Measurements from ENCODE around the gene RPL32. TPM values are rescaled to one million over a fixed set of nuclear protein-coding genes. Genes with fewer than 3 reads are reported as not detected.

Gene RPL32
- total and polyA plus RNA-seq, 4 donors: 1,163 to 3,171 (median 1,500) TPM

DNA sequence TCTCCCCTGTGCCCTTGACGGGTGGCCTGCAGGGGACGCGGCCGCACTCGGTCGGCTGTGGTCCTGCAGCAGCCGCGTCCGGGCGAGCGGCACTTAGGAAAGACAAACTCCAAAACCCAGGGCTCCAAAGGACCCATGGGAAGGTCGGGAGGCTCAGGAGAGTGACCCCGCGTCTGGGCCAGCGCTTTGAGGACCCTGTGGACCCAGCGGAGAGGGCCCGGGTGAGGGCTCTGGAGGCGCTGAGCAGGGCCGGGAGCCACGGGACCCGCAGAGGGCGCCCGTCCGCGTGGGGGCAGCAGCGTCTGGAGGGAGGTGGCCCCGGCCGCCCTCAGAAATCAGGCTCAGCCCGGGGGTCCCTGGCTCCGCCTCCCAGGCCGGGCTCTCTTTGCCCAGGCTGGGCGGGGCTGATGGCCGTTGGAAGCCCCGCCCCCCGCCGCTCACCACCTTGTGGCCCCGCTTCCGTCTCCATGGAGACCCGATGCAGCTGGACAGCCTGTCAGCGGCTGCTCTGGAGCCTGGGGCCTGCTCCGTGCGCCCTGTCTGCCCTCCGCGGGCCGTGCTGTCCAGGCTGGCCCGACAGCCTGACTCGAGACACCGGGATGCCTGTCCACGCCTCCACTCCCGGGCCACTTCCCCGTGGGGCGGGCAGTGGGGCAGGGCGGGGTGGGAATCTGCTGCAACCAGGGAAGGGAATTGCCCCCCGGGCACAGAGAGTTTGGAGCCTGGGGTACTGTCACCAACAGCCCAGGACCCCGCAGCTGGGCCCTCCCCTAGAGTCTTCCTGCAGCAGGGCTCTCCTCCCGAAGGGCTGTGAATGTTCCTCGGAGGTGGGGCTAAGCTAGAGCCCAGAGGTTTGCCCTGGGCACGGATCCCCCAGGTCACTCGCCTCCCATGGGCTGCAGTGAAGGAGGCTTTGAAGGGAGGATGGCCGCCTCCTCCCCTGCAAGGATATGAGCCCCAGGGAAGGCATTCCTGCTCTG is 34.8 kb upstream of the RPL32 start:
- DNase-seq (peak; percentile 71 to 83 (median 75)), ATAC-seq (ENCODE audit: insufficient read depth, low FRiP score) (peak; percentile 72)
- peaks cover 0 to 2% (median 0%) of the 10 kb centered on the region in 4 donors for H3K9me3 ChIP-seq (ENCODE audit: control insufficient read depth in 4 of 4, insufficient read depth in 3 of 4, low read length in 3 of 4)
- no peak overlapping the region for H3K4me3 ChIP-seq
- H3K36me3 ChIP-seq (ENCODE audit: control insufficient read depth in 4 of 4, insufficient read depth in 4 of 4, low read length in 4 of 4): no peaks in the 10 kb centered on the region
- H3K27ac ChIP-seq (ENCODE audit: low read depth in 1 of 2, low read length in 1 of 2): no peak overlapping the region
- no peak for TF ChIP-seq CTCF (IDR thresholded peaks at IDR 0.05; ENCODE audit: control extremely low read depth, extremely low read depth)
- H3K9ac ChIP-seq (ENCODE audit: insufficient read depth in 1 of 2, low read length in 2 of 2): no peak overlapping the region
- no peaks in the 10 kb centered on the region for H3K27me3 ChIP-seq (ENCODE audit: control insufficient read depth in 3 of 3, insufficient read depth in 3 of 3, low read length in 2 of 3)
- 24 to 29% methylated on average over 55 to 60 of the region's 60 CpGs for WGBS, 2 donors
- H3K4me1 ChIP-seq (ENCODE audit: control insufficient read depth in 5 of 5, insufficient read depth in 5 of 5, low read length in 5 of 5): peaks cover 0 to 9% (median 3%) of the 10 kb centered on the region in 5 donors

DNA sequence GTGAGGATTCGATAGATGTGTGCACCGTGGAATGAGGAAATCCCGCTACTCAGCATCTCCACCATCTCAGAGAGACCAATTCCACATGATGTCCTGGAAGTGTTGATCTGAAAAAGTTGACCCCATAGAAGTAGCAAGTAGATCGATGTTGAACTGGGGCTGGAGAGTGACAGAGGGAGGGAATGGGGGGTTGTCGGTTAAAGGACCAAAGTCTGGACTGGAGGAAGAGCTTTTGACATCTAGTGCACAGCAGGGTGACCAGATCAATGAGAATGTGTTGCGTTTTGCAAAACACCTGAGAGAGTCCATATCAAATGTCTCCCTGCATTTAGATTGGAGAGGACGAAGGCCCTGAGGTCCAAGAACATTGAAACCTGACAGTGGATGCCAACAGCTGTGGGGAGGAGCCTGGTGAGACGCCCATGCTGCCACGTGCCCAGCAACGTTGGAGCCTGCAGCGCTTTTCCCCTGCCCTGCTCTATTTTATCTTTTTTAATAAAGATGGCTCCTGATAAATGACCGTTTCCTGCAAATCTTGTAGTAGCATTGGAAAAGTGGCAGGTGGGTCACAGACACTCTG is 30.1 kb upstream of the RPL32 start:
- TF ChIP-seq CTCF (IDR thresholded peaks at IDR 0.05; ENCODE audit: control extremely low read depth, extremely low read depth): no peak
- Histone ChIP-seq H3K4me1 (ENCODE audit: control insufficient read depth in 5 of 5, insufficient read depth in 5 of 5, low read length in 5 of 5) (peaks cover 0 to 13% (median 0%) of the 10 kb centered on the region in 5 donors), H3K9ac (ENCODE audit: insufficient read depth in 1 of 2, low read length in 2 of 2) (no peak overlapping the region), H3K9me3 (ENCODE audit: control insufficient read depth in 4 of 4, insufficient read depth in 3 of 4, low read length in 3 of 4) (peaks cover 0 to 2% (median 0%) of the 10 kb centered on the region in 4 donors), H3K27me3 (ENCODE audit: control insufficient read depth in 3 of 3, insufficient read depth in 3 of 3, low read length in 2 of 3) (peaks cover 0 to 4% (median 3%) of the 10 kb centered on the region in 3 donors), H3K36me3 (ENCODE audit: control insufficient read depth in 4 of 4, insufficient read depth in 4 of 4, low read length in 4 of 4) (no peaks in the 10 kb centered on the region), H3K27ac (ENCODE audit: low read depth in 1 of 2, low read length in 1 of 2) (no peak overlapping the region), H3K4me3 (no peak overlapping the region)
- DNase-seq: no peak
- 84 to 89% methylated on average over 12 of the region's 12 CpGs for WGBS, 2 donors
- ATAC-seq (ENCODE audit: insufficient read depth, low FRiP score): no peak

DNA sequence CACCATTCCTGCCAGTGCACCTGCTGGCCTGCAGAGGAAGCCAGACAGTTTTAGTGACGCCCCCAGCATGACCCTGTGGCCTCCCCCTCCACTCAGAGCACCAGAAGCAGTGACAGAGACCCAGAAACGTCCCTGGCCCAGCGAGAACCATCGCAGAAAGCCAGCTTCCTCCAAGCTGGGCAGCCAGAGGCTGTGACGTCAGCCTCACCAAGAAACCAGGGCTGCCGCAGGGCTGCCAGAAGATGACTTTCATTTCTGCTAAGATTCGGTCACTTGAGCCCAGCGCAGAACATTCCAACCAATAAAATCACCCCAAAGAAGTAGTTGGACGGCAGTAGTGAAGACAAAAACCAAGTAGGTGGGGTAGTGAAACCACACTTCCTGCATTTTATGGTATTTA is 29.6 kb upstream of the RPL32 start:
- H3K4me1 ChIP-seq (ENCODE audit: control insufficient read depth in 5 of 5, insufficient read depth in 5 of 5, low read length in 5 of 5): peaks cover 0 to 9% (median 0%) of the 10 kb centered on the region in 5 donors
- no peak for TF ChIP-seq CTCF (IDR thresholded peaks at IDR 0.05; ENCODE audit: control extremely low read depth, extremely low read depth)
- WGBS, 2 donors: 56 to 65% methylated on average over 9 of the region's 9 CpGs
- H3K9ac ChIP-seq (ENCODE audit: insufficient read depth in 1 of 2, low read length in 2 of 2): no peak overlapping the region
- no peak overlapping the region for H3K4me3 ChIP-seq
- no peak for DNase-seq
- ATAC-seq (ENCODE audit: insufficient read depth, low FRiP score): no peak
- H3K27me3 ChIP-seq (ENCODE audit: control insufficient read depth in 3 of 3, insufficient read depth in 3 of 3, low read length in 2 of 3): peaks cover 0 to 4% (median 3%) of the 10 kb centered on the region in 3 donors
- no peaks in the 10 kb centered on the region for H3K36me3 ChIP-seq (ENCODE audit: control insufficient read depth in 4 of 4, insufficient read depth in 4 of 4, low read length in 4 of 4)
- H3K27ac ChIP-seq (ENCODE audit: low read depth in 1 of 2, low read length in 1 of 2): no peak overlapping the region
- H3K9me3 ChIP-seq (ENCODE audit: control insufficient read depth in 4 of 4, insufficient read depth in 3 of 4, low read length in 3 of 4): peaks cover 0 to 2% (median 0%) of the 10 kb centered on the region in 4 donors

Data from lung (tissue), 12 donors.